ENCODE measurements around the gene C3orf18. TPM values are rescaled to one million over a fixed set of nuclear protein-coding genes. Genes with fewer than 3 reads are reported as not detected.

The C3orf18 gene
- total and polyA plus RNA-seq, 9 of the 15 experiments (the other 6 are each of a cell fraction or from before 2014, with no cell fraction given), result 0.01 to 2.3 (median 0.94) TPM

DNA sequence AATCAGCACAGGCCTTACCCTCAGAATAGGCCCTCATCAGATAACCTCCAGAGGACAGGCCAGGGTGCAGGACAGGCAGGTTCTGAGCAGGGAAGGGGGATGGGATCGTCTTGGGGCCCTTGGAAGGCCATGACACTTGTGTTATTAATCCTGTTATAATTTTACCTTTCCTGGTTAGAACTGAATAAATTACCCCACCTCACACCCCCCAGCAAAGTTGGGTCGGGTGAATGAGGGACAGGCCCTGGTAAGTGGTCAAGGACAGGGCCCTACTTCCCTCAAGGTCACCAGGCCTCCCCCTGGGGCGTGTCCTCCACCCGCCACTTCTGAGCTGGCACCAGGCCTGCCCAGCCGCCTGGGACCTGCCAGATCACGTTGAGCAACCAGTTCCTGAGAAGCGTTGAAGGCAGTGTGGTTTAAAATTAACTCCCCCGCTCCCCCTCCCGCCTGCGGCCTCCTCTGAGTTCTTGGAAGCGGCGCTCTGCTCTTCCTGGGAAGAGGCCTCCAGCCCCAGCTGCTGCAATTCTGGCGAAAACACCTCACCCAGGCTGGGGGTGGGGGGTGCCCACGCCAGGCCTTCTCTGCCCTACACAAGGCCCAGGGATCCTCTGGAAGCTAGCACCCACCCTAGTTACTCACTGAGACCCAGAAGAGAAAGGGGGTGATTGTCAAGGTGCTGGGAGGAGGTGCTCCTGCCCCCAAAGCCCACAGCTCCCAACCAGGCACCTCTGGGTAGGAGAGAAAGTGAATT, 33.5 kb upstream of the C3orf18 start (continued):
- TF ChIP-seq ZNF589 (CRISPR knock-in tag; IDR thresholded peaks at IDR 0.05; ENCODE audit: low read depth) (peak; percentile 55; the same call in 1 of the 2 replicates), CBX1 (IDR thresholded peaks at IDR 0.05; ENCODE audit: low read depth) (no peak), ZNF121 (CRISPR knock-in tag; conservative IDR thresholded peaks at IDR 0.05) (no peak), MTF1 (CRISPR knock-in tag; IDR thresholded peaks at IDR 0.05; ENCODE audit: borderline replicate concordance) (no peak), TAL1 (IDR thresholded peaks at IDR 0.05) (0 out of 2 replicates have a peak, but pooled peaks have one; percentile 11), RB1 (IDR thresholded peaks at IDR 0.05; ENCODE audit: low read depth) (no peak), SMARCE1 (IDR thresholded peaks at IDR 0.05) (no peak), ZSCAN29 (IDR thresholded peaks at IDR 0.05) (no peak), PHF8 (IDR thresholded peaks at IDR 0.05; ENCODE audit: borderline replicate concordance, low read length) (peak; percentile 18; the same call in 1 of the 2 replicates), RBM14 (IDR thresholded peaks at IDR 0.05; ENCODE audit: borderline replicate concordance, insufficient read depth, low read depth, low read length) (no peak), ZNF79 (CRISPR knock-in tag; IDR thresholded peaks at IDR 0.05; ENCODE audit: low read depth) (no peak), ZNF512 (tag; IDR thresholded peaks at IDR 0.05) (no peak), HNRNPH1 (optimal IDR thresholded peaks at IDR 0.05; ENCODE audit: low read depth, low read length) (no peak), IFI16 (CRISPR knock-in tag; IDR thresholded peaks at IDR 0.05) (no peak), ATF6 (CRISPR knock-in tag; IDR thresholded peaks at IDR 0.05) (no peak), HSF4 (CRISPR knock-in tag; IDR thresholded peaks at IDR 0.05; ENCODE audit: borderline replicate concordance) (no peak), MCM2 (IDR thresholded peaks at IDR 0.05; ENCODE audit: low read depth) (no peak), TAF1 (IDR thresholded peaks at IDR 0.05; ENCODE audit: control insufficient read depth, extremely low read depth, insufficient read depth, low read length, severe bottlenecking) (no peak)
- TF ChIP-seq, protein P1, sequence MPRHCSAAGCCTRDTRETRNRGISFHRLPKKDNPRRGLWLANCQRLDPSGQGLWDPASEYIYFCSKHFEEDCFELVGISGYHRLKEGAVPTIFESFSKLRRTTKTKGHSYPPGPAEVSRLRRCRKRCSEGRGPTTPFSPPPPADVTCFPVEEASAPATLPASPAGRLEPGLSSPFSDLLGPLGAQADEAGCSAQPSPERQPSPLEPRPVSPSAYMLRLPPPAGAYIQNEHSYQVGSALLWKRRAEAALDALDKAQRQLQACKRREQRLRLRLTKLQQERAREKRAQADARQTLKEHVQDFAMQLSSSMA (CRISPR knock-in tag; IDR thresholded peaks at IDR 0.05), result no peak
- TF ChIP-seq, protein P2, sequence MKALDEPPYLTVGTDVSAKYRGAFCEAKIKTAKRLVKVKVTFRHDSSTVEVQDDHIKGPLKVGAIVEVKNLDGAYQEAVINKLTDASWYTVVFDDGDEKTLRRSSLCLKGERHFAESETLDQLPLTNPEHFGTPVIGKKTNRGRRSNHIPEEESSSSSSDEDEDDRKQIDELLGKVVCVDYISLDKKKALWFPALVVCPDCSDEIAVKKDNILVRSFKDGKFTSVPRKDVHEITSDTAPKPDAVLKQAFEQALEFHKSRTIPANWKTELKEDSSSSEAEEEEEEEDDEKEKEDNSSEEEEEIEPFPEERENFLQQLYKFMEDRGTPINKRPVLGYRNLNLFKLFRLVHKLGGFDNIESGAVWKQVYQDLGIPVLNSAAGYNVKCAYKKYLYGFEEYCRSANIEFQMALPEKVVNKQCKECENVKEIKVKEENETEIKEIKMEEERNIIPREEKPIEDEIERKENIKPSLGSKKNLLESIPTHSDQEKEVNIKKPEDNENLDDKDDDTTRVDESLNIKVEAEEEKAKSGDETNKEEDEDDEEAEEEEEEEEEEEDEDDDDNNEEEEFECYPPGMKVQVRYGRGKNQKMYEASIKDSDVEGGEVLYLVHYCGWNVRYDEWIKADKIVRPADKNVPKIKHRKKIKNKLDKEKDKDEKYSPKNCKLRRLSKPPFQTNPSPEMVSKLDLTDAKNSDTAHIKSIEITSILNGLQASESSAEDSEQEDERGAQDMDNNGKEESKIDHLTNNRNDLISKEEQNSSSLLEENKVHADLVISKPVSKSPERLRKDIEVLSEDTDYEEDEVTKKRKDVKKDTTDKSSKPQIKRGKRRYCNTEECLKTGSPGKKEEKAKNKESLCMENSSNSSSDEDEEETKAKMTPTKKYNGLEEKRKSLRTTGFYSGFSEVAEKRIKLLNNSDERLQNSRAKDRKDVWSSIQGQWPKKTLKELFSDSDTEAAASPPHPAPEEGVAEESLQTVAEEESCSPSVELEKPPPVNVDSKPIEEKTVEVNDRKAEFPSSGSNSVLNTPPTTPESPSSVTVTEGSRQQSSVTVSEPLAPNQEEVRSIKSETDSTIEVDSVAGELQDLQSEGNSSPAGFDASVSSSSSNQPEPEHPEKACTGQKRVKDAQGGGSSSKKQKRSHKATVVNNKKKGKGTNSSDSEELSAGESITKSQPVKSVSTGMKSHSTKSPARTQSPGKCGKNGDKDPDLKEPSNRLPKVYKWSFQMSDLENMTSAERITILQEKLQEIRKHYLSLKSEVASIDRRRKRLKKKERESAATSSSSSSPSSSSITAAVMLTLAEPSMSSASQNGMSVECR (CRISPR knock-in tag; IDR thresholded peaks at IDR 0.05), result no peak
